Upper lobe of left lung (tissue), 4 donors: ENCODE data around the gene MRTFB.

Experiments
- POLR2A ChIP-seq, 4 donors: fragments of 450-650 bp; IDR thresholded peaks; one replicate each; pipeline ENCODE4 v1.5.1; 2016 to 2017; ENCODE audit warnings: antibody characterized with exemption in 4 of 4, mild to moderate bottlenecking in 2 of 4
- POLR2AphosphoS5 ChIP-seq, 2 donors: sonication (generic); formaldehyde crosslinking; IDR thresholded peaks; one replicate each; pipeline ENCODE4 v1.5.1; 2017; ENCODE audit warnings: antibody characterized with exemption in 2 of 2
- TF ChIP-seq, protein P1 (sequence below), 6 experiments: fragments of 450-650 bp in 4 of 6; fragments of 200-600 bp in 2 of 6; sonication (generic) in 2 of 6; IDR thresholded peaks; one replicate each; pipeline ENCODE4 v1.5.1; 2016 to 2019; ENCODE audit warnings: antibody characterized with exemption in 6 of 6

DNA sequence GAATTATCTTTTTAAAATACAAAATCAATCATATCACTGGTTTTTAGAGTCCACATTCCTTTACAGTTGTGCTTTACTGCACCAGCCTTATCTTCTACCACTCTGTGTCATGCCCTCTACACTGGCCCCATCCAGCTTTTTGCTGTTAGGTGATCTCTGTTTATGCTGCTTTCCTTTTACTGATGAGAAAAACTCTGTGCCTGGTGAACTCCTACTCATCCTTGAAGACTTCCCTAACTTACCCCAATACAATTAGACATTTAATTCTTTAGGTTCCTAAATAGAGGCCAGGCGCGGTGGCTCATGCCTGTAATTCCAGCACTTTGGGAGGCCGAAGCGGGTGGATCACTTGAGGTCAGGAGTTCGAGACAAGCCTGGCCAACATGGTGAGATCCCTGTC, 64.6 kb downstream of the MRTFB start:
- TF ChIP-seq POLR2AphosphoS5 (IDR thresholded peaks at IDR 0.05) = no peak
- TF ChIP-seq POLR2A (IDR thresholded peaks at IDR 0.05) = no peak
- TF ChIP-seq, protein P1, sequence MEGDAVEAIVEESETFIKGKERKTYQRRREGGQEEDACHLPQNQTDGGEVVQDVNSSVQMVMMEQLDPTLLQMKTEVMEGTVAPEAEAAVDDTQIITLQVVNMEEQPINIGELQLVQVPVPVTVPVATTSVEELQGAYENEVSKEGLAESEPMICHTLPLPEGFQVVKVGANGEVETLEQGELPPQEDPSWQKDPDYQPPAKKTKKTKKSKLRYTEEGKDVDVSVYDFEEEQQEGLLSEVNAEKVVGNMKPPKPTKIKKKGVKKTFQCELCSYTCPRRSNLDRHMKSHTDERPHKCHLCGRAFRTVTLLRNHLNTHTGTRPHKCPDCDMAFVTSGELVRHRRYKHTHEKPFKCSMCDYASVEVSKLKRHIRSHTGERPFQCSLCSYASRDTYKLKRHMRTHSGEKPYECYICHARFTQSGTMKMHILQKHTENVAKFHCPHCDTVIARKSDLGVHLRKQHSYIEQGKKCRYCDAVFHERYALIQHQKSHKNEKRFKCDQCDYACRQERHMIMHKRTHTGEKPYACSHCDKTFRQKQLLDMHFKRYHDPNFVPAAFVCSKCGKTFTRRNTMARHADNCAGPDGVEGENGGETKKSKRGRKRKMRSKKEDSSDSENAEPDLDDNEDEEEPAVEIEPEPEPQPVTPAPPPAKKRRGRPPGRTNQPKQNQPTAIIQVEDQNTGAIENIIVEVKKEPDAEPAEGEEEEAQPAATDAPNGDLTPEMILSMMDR (IDR thresholded peaks at IDR 0.05) = no peak
